Peyer's patch (tissue), 4 donors: ENCODE results near the gene RAD51B. TPM values are rescaled to one million over a fixed set of nuclear protein-coding genes. Genes with fewer than 3 reads are reported as not detected.

Experiments
- DNase-seq, 3 donors: peaks; one replicate each; pipeline ENCODE4 v3.0.0-alpha.2; 2017 to 2019
- H3K27ac ChIP-seq, 4 donors: fragments of 200-600 bp; sonication (generic); one replicate each; pipeline ENCODE4 v1.5.1; 2016 to 2019
- H3K27me3 ChIP-seq, 2 donors: fragments of 200-600 bp; sonication (generic); one replicate each; pipeline ENCODE4 v1.5.1; 2019
- H3K36me3 ChIP-seq, 3 donors: fragments of 200-600 bp; sonication (generic); one replicate each; pipeline ENCODE4 v1.5.1; 2016 to 2019
- H3K4me1 ChIP-seq, 4 donors: fragments of 200-600 bp; sonication (generic); one replicate each; pipeline ENCODE4 v1.5.1; 2016 to 2019
- H3K4me3 ChIP-seq, 4 donors: fragments of 200-600 bp; sonication (generic); 1 replicate in 3 of 4; 2 replicates in 1 of 4; pipeline ENCODE4 v1.5.1; 2016 to 2019; ENCODE audit warnings: mild to moderate bottlenecking in 1 of 4
- H3K9me3 ChIP-seq, 4 donors: fragments of 200-600 bp; sonication (generic); one replicate each; pipeline ENCODE4 v1.5.1; 2016 to 2019; ENCODE audit warnings: mild to moderate bottlenecking in 1 of 4
- CTCF ChIP-seq, 6 experiments: fragments of 450-650 bp in 4 of 6; fragments of 200-600 bp in 2 of 6; sonication (generic) in 1 of 6; IDR thresholded peaks; one replicate each; pipeline ENCODE4 v1.5.1; 2017 to 2019; ENCODE audit warnings: antibody characterized with exemption in 6 of 6, mild to moderate bottlenecking in 3 of 6, moderate library complexity in 1 of 6
- POLR2A ChIP-seq, 2 donors: fragments of 450-650 bp; IDR thresholded peaks; one replicate each; pipeline ENCODE4 v1.5.1; 2017; ENCODE audit warnings: antibody characterized with exemption in 2 of 2, mild to moderate bottlenecking in 2 of 2, moderate library complexity in 2 of 2
- total RNA-seq, 4 donors: library from RNA; depleted of rRNA; stranded (reverse); fragments of >200 nt; gene quantifications; one replicate each; pipeline ENCODE4 v1.1.0, GENCODE V29; 2016

RAD51B gene
- total RNA-seq, 4 donors from 2014 or later: 12.6 to 103 (median 33.1) TPM

- H3K27ac ChIP-seq: no peak overlapping the region
- H3K4me1 ChIP-seq: peaks cover 0 to 17% (median 10%) of the 10 kb centered on the region in 4 donors
- no peak for DNase-seq
- no peak overlapping the region for H3K4me3 ChIP-seq
- H3K27me3 ChIP-seq: no peaks in the 10 kb centered on the region
- no peaks in the 10 kb centered on the region for H3K36me3 ChIP-seq
- H3K9me3 ChIP-seq: no peaks in the 10 kb centered on the region
- no peak for TF ChIP-seq POLR2A (IDR thresholded peaks at IDR 0.05)
- no peak for TF ChIP-seq CTCF (IDR thresholded peaks at IDR 0.05)
These were observed 682.1 kb downstream of the RAD51B start for GRCh38 chr14:68501614-68502052.

GRCh38 chr14:68502230-68502629 is 682.7 kb downstream of the RAD51B start:
- H3K27ac ChIP-seq: no peak overlapping the region
- no peaks in the 10 kb centered on the region for H3K9me3 ChIP-seq
- H3K4me1 ChIP-seq: peaks cover 0 to 23% (median 10%) of the 10 kb centered on the region in 4 donors
- no peaks in the 10 kb centered on the region for H3K36me3 ChIP-seq
- TF ChIP-seq CTCF (IDR thresholded peaks at IDR 0.05) (no peak), POLR2A (IDR thresholded peaks at IDR 0.05) (no peak)
- DNase-seq: no peak
- no peak overlapping the region for H3K4me3 ChIP-seq
- no peaks in the 10 kb centered on the region for H3K27me3 ChIP-seq

- TF ChIP-seq CTCF (IDR thresholded peaks at IDR 0.05): no peak
- TF ChIP-seq POLR2A (IDR thresholded peaks at IDR 0.05): no peak
- H3K9me3 ChIP-seq: no peaks in the 10 kb centered on the region
- H3K36me3 ChIP-seq: no peaks in the 10 kb centered on the region
- no peak for DNase-seq
- H3K4me3 ChIP-seq: no peak overlapping the region
- H3K4me1 ChIP-seq: peaks cover 0 to 29% (median 13%) of the 10 kb centered on the region in 4 donors
- H3K27me3 ChIP-seq: no peaks in the 10 kb centered on the region
- H3K27ac ChIP-seq: peak overlapping the region in 1 of 4 donors; percentile 39
These were observed 683.7 kb downstream of the RAD51B start for GRCh38 chr14:68503186-68503825.

- H3K27ac ChIP-seq: no peak overlapping the region
- H3K4me3 ChIP-seq: no peak overlapping the region
These were observed 685.3 kb downstream of the RAD51B start for GRCh38 chr14:68504861-68505260.

GRCh38 chr14:68506021-68506644 is 686.6 kb downstream of the RAD51B start:
- H3K9me3 ChIP-seq: no peaks in the 10 kb centered on the region
- H3K27me3 ChIP-seq: no peaks in the 10 kb centered on the region
- no peaks in the 10 kb centered on the region for H3K36me3 ChIP-seq
- TF ChIP-seq CTCF (IDR thresholded peaks at IDR 0.05) (no peak), POLR2A (IDR thresholded peaks at IDR 0.05) (no peak)
- no peak for DNase-seq
- peak overlapping the region; percentile 30 to 80 (median 56) for H3K27ac ChIP-seq
- peaks cover 0 to 34% (median 13%) of the 10 kb centered on the region in 4 donors for H3K4me1 ChIP-seq
- H3K4me3 ChIP-seq: peak overlapping the region in 1 of 4 donors; percentile 6

More at GRCh38 chr14:68504861-68505260, 685.3 kb downstream of the RAD51B start:
- no peaks in the 10 kb centered on the region for H3K36me3 ChIP-seq
- H3K9me3 ChIP-seq: no peaks in the 10 kb centered on the region
- no peak for TF ChIP-seq CTCF (IDR thresholded peaks at IDR 0.05)
- H3K4me1 ChIP-seq: peaks cover 0 to 32% (median 13%) of the 10 kb centered on the region in 4 donors
- DNase-seq: no peak
- no peaks in the 10 kb centered on the region for H3K27me3 ChIP-seq
